Upper lobe of right lung (tissue), 1 donor: ENCODE data around the gene CTNS. TPM values are rescaled to one million over a fixed set of nuclear protein-coding genes. Genes with fewer than 3 reads are reported as not detected.
A peak's percentile ranks its signal among the peaks of the same experiment; 100 is the strongest.

Source experiments
- ATAC-seq: fragments of 200-7000 bp; cut with Tn5 transposase; one replicate; pipeline ENCODE4 v1.9.1; 2020; ENCODE audit warnings: mild to moderate bottlenecking, moderate library complexity
- DNase-seq: peaks from one replicate; pipeline ENCODE4 v3.0.0-alpha.2; 2020
- H3K27ac ChIP-seq: fragments of 200-600 bp; one replicate; pipeline ENCODE4 v1.8.0; 2022
- H3K27me3 ChIP-seq: fragments of 200-600 bp; one replicate; pipeline ENCODE4 v1.8.0; 2022; ENCODE audit warnings: mild to moderate bottlenecking
- H3K36me3 ChIP-seq: fragments of 200-600 bp; one replicate; pipeline ENCODE4 v1.8.0; 2022
- H3K4me1 ChIP-seq: fragments of 200-600 bp; one replicate; pipeline ENCODE4 v1.8.0; 2022
- H3K4me3 ChIP-seq: fragments of 200-600 bp; one replicate; pipeline ENCODE4 v1.8.0; 2022; ENCODE audit warnings: mild to moderate bottlenecking
- H3K9me3 ChIP-seq: fragments of 200-600 bp; one replicate; pipeline ENCODE4 v1.8.0; 2022
- CTCF ChIP-seq: fragments of 200-600 bp; IDR thresholded peaks from one replicate; pipeline ENCODE4 v1.8.0; 2022; ENCODE audit warnings: antibody characterized with exemption
- intact Hi-C: fragments of 100-400 bp; cut with DNase I; formaldehyde crosslinking; loops from one replicate; pipeline ENCODE4 v1.11.0; 2022
- total RNA-seq: library from RNA; stranded (reverse); fragmentation: NEBNext Ultra II Directional; extraction: Animal tissue kit (Norgen Biotek cat#: 25700); gene quantifications from one replicate; pipeline ENCODE4 v1.2.1, GENCODE V29; 2021
- donor health status: DM: no; HTN: yes; CAD: no; lungs with severe emphysema.

CTNS gene
- total RNA-seq, 1 donor from 2014 or later = 23.3 TPM

GRCh38 chr17:3656755-3657587 is 20.4 kb downstream of the CTNS start:
- no peak for ATAC-seq
- DNase-seq = no peak
- no peak overlapping the region for H3K4me3 ChIP-seq
- no peaks in the 10 kb centered on the region for H3K36me3 ChIP-seq
- no peaks in the 10 kb centered on the region for H3K9me3 ChIP-seq
- H3K27ac ChIP-seq = no peak overlapping the region
- TF ChIP-seq CTCF = no peak
- peaks cover 10% of the 10 kb centered on the region for H3K4me1 ChIP-seq
- intact Hi-C loops = no loop called here
- no peaks in the 10 kb centered on the region for H3K27me3 ChIP-seq

- Histone ChIP-seq H3K9me3 (no peaks in the 10 kb centered on the region), H3K36me3 (no peaks in the 10 kb centered on the region), H3K27ac (no peak overlapping the region), H3K27me3 (no peaks in the 10 kb centered on the region), H3K4me1 (peaks cover 10% of the 10 kb centered on the region), H3K4me3 (no peak overlapping the region)
- intact Hi-C loops = no loop called here
- no peak for TF ChIP-seq CTCF
- ATAC-seq = no peak
- DNase-seq = no peak
These were observed 21.0 kb downstream of the CTNS start for GRCh38 chr17:3657588-3657869.

GRCh38 chr17:3657874-3658783 is 21.6 kb downstream of the CTNS start:
- intact Hi-C loops = no loop called here
- H3K4me1 ChIP-seq = peaks cover 10% of the 10 kb centered on the region
- no peak for TF ChIP-seq CTCF
- no peak for ATAC-seq
- no peak for DNase-seq
- no peak overlapping the region for H3K27ac ChIP-seq
- H3K36me3 ChIP-seq = peaks cover 3% of the 10 kb centered on the region
- H3K27me3 ChIP-seq = no peaks in the 10 kb centered on the region
- no peak overlapping the region for H3K4me3 ChIP-seq
- no peaks in the 10 kb centered on the region for H3K9me3 ChIP-seq

- no peak for TF ChIP-seq CTCF
- Histone ChIP-seq H3K36me3 (peaks cover 11% of the 10 kb centered on the region), H3K9me3 (no peaks in the 10 kb centered on the region), H3K4me1 (peaks cover 10% of the 10 kb centered on the region), H3K27ac (peak overlapping the region; percentile 55), H3K27me3 (no peaks in the 10 kb centered on the region), H3K4me3 (no peak overlapping the region)
- intact Hi-C loops = no loop called here
- DNase-seq (no peak), ATAC-seq (no peak)
These were observed 22.4 kb downstream of the CTNS start for GRCh38 chr17:3658784-3659449.

- no peaks in the 10 kb centered on the region for H3K27me3 ChIP-seq
- DNase-seq (no peak), ATAC-seq (peak; percentile 31)
- peak overlapping the region; percentile 55 for H3K27ac ChIP-seq
- H3K4me1 ChIP-seq = peaks cover 10% of the 10 kb centered on the region
- H3K36me3 ChIP-seq = peaks cover 18% of the 10 kb centered on the region
- no peak overlapping the region for H3K4me3 ChIP-seq
- no peaks in the 10 kb centered on the region for H3K9me3 ChIP-seq
- TF ChIP-seq CTCF = peak; percentile 12
- intact Hi-C loops = no loop called here
These were observed 23.1 kb downstream of the CTNS start for GRCh38 chr17:3659541-3660111.
